ENCODE data around the gene TBXAS1.

Gene TBXAS1

DNA sequence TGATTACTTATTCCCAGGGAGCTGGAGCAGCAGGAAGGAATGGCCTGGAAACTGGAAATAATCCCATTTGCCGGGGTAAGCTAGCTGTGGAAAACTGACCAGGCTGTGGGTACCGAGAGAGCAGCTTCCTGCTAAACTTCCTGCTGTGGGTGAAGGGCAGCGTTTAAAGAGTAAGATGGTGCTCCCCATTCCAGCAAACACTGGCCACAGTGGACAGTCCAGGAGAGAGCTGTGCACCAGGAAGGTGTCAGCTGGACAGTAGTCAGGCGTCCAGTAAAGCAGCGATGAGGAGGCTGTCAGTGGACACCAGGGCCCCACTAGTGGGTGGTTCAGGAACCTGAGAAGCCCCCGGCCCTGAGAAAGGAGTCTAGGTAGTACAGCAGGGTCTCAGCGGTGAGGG, 55.4 kb downstream of the TBXAS1 start:
- H3F3A ChIP-seq (ENCODE audit: insufficient read depth, low read length), result no peaks in the 10 kb centered on the region
- no peaks in the 10 kb centered on the region for H3K4me1 ChIP-seq (ENCODE audit: low read length)
- no peak for DNase-seq
- no peaks in the 10 kb centered on the region for H4K20me1 ChIP-seq (ENCODE audit: insufficient read depth, low read length)
- no peaks in the 10 kb centered on the region for H3K9me3 ChIP-seq (replicated peaks; ENCODE audit: insufficient read depth, low read length)
- no peaks in the 10 kb centered on the region for H3K27me3 ChIP-seq (replicated peaks; ENCODE audit: insufficient read depth, low read length)
- no peak overlapping the region for H3K9ac ChIP-seq (ENCODE audit: low read length)
- H3K4me3 ChIP-seq (ENCODE audit: low read length), result no peak overlapping the region
- no peaks in the 10 kb centered on the region for H3K9me2 ChIP-seq (replicated peaks; ENCODE audit: insufficient read depth, low read length)
- no peak overlapping the region for H3K27ac ChIP-seq (ENCODE audit: low read length)
- H3K4me2 ChIP-seq (ENCODE audit: low read depth, low read length), result no peak overlapping the region
- no peaks in the 10 kb centered on the region for H3K79me2 ChIP-seq (ENCODE audit: low read length)
- TF ChIP-seq CTCF (IDR thresholded peaks at IDR 0.05; ENCODE audit: low read length), result no peak
- no peak for TF ChIP-seq EZH2 (optimal IDR thresholded peaks at IDR 0.05; ENCODE audit: low read depth, low read length)
- TF ChIP-seq EZH2phosphoT487 (IDR thresholded peaks at IDR 0.05; ENCODE audit: low read length), result no peak
- no peaks in the 10 kb centered on the region for H3K36me3 ChIP-seq (replicated peaks; ENCODE audit: insufficient read depth, low read length)
- no peak overlapping the region for H2AFZ ChIP-seq (ENCODE audit: low read length)

DNA sequence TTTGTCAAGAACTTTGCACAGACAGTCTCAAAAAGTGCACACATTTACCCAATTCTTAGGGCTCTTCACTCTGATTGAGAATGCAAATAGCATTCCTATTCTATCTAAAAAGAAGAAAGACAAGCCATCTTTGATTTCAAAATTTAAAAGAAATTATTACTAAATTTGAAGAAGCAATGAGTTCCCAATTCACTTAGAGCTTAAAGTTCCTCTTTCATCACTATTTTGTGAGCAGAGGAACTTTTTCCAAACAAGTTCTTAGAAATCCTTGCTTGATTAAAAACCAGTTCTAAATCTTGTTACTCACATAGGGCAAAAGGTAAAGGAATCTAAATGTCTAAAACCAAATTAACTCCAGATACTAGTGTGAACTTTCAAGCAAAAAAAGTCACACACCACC, 56.4 kb downstream of the TBXAS1 start:
- Histone ChIP-seq H3K27ac (ENCODE audit: low read length) (no peak overlapping the region), H2AFZ (ENCODE audit: low read length) (no peak overlapping the region), H3K36me3 (replicated peaks; ENCODE audit: insufficient read depth, low read length) (no peaks in the 10 kb centered on the region), H3K4me3 (ENCODE audit: low read length) (no peak overlapping the region), H3K79me2 (ENCODE audit: low read length) (no peaks in the 10 kb centered on the region), H3K9ac (ENCODE audit: low read length) (no peak overlapping the region), H4K20me1 (ENCODE audit: insufficient read depth, low read length) (no peaks in the 10 kb centered on the region), H3K4me2 (ENCODE audit: low read depth, low read length) (no peak overlapping the region), H3K9me2 (replicated peaks; ENCODE audit: insufficient read depth, low read length) (no peaks in the 10 kb centered on the region), H3K4me1 (ENCODE audit: low read length) (no peaks in the 10 kb centered on the region), H3K27me3 (replicated peaks; ENCODE audit: insufficient read depth, low read length) (no peaks in the 10 kb centered on the region), H3F3A (ENCODE audit: insufficient read depth, low read length) (no peaks in the 10 kb centered on the region), H3K9me3 (replicated peaks; ENCODE audit: insufficient read depth, low read length) (no peaks in the 10 kb centered on the region)
- no peak for TF ChIP-seq EZH2phosphoT487 (IDR thresholded peaks at IDR 0.05; ENCODE audit: low read length)
- no peak for TF ChIP-seq CTCF (IDR thresholded peaks at IDR 0.05; ENCODE audit: low read length)
- no peak for TF ChIP-seq EZH2 (optimal IDR thresholded peaks at IDR 0.05; ENCODE audit: low read depth, low read length)
- DNase-seq, result no peak

- no peaks in the 10 kb centered on the region for H3F3A ChIP-seq (ENCODE audit: insufficient read depth, low read length)
- no peak overlapping the region for H3K4me3 ChIP-seq (ENCODE audit: low read length)
- H2AFZ ChIP-seq (ENCODE audit: low read length), result no peak overlapping the region
- no peak for TF ChIP-seq EZH2phosphoT487 (IDR thresholded peaks at IDR 0.05; ENCODE audit: low read length)
- no peak for TF ChIP-seq CTCF (IDR thresholded peaks at IDR 0.05; ENCODE audit: low read length)
- no peak for TF ChIP-seq EZH2 (optimal IDR thresholded peaks at IDR 0.05; ENCODE audit: low read depth, low read length)
- H3K4me2 ChIP-seq (ENCODE audit: low read depth, low read length), result no peak overlapping the region
- no peak overlapping the region for H3K9ac ChIP-seq (ENCODE audit: low read length)
- no peak for DNase-seq
- no peaks in the 10 kb centered on the region for H3K79me2 ChIP-seq (ENCODE audit: low read length)
- H3K9me3 ChIP-seq (replicated peaks; ENCODE audit: insufficient read depth, low read length), result no peaks in the 10 kb centered on the region
- no peaks in the 10 kb centered on the region for H3K27me3 ChIP-seq (replicated peaks; ENCODE audit: insufficient read depth, low read length)
- no peak overlapping the region for H3K27ac ChIP-seq (ENCODE audit: low read length)
- H3K4me1 ChIP-seq (ENCODE audit: low read length), result no peaks in the 10 kb centered on the region
- H3K9me2 ChIP-seq (replicated peaks; ENCODE audit: insufficient read depth, low read length), result no peaks in the 10 kb centered on the region
- no peaks in the 10 kb centered on the region for H3K36me3 ChIP-seq (replicated peaks; ENCODE audit: insufficient read depth, low read length)
- H4K20me1 ChIP-seq (ENCODE audit: insufficient read depth, low read length), result no peaks in the 10 kb centered on the region
These were observed 57.1 kb downstream of the TBXAS1 start for GRCh38 chr7:139886206-139886605.
